NCI-H1048 (cell line): ENCODE results near the gene DICER1.

Experiments
- DNase-seq: peaks from one replicate; lab custom pipeline; 2025; lab: John Stamatoyannopoulos, UW

DICER1 gene

DNA sequence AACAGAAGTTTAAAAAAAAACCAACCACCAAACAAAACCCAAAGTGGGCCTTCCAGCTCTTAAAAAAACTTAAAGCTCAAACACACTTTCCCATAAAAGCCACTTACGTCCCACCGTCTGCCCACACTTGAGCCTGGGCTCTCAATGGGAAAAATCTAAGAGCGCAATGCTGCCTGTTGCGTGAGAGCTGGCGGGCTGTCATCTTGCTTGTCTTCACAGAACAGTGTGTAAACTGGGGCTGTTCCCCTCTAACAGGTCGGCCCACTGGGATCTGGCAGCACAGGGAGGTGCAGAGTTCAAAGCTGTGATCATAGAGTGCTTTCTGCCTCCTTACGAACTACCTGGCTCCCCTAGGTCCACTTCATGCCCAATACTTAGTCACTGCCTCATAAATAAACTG is 80.0 kb downstream of the DICER1 start:
- no peak for DNase-seq

DNA sequence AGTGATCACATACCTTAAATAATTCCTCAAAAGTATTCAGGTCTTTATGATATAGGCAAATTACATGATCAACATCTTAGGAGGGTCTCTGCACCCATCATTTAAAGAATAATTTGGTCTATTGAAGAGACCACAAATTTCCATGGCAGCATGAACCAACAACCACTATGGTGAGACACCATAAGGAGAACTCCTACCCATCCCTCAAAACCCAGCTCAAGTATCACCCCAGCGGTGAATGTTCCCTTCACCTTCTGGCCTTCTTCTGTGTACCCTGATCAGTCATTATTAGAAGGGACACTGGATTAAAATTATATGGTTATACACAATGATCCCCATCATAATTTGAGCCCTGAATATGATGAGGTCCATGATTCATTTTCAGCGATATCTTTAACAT is 81.5 kb downstream of the DICER1 start:
- DNase-seq, result no peak

DNA sequence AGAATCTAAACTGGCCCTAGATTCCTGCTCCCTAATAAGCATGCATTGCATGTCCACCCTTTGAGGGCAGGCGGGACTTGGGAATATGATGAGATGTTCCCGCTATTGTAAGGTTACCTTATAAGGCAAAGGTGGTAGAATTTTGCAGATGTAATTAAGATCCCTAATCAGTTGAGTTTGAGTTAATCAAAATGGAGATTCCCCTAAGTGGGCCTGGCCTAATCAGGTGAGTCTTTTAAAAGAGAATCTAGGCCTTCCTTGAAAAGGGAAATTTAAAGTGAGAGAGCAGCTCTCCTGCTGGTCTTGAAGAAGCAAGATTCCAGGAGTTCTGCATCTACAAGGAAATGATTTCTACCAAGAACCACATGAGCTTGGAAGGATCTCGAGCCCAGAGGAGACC is 83.4 kb downstream of the DICER1 start:
- DNase-seq, result no peak

DNA sequence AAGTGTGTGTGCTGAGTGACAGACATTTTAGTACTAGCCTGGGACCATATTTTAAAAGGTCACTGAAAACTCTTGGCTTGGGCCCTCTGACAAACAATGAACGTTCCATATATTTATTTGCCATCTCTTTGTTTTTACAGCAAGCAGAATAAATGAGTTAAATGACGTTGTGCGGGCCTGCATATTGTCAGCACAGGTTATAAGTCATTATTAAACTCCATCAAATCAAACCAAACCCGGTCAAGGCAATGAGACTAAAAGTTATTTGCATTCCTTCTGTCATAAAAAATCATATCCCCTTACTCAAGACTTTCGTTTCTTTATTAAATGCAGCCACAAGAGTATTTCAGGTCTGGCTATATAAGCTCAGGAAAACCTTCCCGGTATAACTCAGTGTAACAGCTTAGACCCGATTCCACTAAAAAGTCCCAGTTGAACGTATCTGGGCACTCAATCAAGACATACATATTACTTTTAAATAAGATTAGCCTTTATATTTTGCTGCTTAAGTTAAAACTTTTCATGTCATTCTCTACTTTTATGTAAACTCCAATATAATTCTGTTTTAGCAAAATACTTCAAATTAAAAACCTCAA is 84.9 kb downstream of the DICER1 start:
- no peak for DNase-seq

DNA sequence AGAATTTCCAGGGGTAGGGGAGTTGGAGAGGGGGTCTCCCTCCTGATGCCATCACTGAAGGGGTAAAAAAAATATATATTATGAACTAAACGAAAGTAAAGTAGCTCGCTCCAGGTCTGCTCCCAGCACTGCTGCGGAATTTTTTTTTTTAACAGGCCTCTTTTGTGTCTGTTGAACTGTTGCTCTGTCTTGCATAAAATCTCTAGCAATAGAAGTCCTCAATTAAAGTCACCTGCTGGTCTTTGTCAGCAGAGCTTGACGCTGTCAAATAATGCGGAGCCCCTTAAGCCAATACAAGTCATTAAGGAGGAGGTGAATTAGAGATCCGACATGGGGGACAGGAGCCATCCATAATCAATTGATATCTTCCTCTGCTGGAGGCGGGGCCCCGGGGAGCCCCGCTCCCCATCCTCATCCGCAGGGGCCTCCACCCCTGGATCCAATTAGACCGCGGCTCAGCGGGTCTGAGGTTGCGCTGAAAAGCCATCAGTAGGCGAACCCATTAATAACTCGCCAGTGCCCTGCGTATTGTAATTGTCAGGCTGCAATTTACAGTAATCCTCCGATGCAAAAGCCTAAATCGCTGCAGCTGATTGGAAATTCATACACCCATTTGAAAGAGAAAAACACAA is 85.6 kb downstream of the DICER1 start:
- no peak for DNase-seq

DNA sequence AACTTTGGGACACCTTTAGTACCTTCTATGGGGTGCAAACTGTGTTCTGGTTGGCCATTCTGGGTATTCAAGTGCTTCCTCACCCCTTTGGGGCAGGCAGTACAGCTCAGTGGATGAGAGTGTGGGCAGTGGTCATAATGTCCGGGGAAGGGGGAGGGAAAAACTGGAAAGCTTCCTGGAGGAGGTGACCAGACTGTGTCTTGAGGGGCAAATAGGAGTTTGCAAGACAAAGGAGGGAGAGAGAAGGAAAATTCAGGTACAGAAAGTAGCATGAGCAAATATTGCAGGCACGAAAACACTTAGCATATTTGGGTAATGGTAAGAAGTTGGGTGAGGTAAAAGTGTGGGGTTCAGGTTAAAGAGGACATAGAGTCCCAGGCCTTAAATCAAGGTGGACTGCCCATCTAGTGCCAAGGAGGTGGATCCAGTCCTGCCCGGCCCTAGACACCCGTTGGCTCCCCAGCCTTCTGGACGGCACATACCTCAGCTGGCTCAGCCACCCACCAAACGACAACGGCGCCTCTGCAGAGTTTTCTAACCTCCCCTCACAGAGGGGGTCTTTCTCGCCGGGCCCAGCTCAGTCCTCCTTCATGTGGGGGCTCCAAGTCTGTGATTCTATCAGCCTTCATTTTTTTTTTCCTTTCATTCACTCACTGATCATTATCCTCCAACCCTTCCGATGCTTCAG is 86.4 kb downstream of the DICER1 start:
- DNase-seq, result no peak

DNA sequence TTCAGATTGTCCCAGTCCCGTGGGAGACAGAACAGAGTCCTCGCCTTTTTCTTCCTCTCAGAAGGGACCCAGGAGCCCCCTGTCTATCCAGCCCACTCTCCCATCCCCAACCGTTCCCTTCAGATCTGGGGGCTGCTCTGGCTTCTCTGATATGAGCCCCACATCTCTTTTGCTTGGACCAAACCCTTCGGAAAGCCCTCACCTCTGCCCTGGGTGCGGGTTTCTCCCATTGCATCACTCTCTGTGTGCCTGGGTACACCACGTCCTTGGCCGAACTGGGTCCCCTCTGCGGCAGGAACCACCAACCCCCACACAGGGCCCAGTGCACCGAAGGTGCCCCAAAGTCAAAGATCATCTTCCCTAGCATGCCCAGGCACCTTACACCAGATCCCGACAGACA is 87.8 kb downstream of the DICER1 start:
- no peak for DNase-seq

DNA sequence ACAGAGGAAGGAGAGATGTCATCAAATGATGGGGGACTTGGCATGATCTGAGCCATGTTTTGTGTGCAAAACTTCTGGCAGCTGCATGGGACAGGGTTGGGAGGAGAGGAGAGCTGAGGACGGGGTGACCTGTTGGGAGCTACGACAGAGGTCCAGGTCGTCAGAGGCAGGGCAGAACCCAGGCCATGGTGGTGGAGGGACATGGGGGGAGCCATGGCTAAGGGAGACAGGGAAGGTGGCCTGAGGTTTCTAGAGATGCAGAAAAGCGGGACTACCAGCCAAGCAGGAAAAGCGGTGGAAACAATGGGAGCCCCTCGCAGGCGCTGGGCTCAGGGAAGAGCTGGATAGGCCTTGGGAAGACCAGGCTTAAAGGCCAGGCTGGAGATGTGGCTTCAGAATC is 88.3 kb downstream of the DICER1 start:
- DNase-seq, result no peak

DNA sequence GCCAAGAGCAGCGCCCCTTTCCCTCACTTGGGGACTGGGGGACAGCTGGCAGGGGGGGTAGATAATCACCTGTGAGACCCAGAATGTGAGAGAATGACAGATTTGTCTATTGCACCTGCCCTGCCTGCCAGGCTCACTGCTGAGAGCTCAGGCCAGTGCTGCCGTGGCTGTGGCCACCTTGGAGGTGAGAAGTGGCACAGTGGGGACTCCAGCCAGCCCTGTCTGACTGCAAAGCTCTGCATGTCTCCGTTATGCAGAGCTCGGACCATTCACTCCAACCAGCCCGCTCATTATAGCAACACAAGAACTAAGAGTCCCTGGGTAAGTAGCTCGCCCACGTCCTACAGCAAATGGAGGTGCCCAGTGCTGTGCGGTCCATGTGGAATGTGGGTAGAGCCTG is 88.8 kb downstream of the DICER1 start:
- no peak for DNase-seq

DNA sequence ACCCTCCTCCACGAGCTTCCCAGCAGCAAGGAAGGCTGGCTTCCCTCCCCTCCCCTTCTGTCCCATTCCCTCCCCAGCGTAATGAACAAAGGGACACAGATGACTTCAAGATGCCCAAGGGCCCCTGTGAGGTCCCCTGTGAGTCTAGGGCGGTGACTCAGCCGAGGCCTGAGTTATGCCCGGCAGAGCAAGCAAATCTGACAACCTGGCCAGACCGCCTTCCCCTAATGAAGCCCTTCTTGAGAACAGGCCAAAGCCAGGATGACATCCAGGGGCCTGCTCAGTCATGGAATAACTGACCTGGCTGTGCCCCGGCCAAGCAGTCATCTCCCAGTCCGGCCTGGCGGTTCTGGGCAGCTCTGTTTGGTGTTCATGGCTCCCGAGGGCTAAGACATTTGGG is 89.2 kb downstream of the DICER1 start:
- DNase-seq, result no peak

DNA sequence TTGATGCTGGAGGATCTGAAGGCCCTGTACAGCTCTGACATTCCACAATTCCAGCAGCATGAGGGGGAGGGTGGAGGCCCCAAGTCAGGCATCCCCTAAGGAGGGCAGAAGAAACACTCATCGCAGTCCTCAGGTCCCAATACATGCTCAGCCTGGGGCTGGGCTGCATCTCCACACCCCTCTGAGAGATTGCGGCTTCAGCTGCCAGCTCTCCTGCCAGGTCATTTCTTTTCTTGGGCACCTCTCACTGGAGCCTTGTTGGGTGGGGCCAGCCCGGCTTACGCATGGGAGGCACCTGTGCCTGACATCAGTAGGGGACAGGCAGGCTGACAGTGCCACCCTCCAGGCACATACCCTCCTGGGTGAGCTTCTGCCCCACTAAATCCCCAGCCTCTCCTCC is 89.8 kb downstream of the DICER1 start:
- no peak for DNase-seq

DNA sequence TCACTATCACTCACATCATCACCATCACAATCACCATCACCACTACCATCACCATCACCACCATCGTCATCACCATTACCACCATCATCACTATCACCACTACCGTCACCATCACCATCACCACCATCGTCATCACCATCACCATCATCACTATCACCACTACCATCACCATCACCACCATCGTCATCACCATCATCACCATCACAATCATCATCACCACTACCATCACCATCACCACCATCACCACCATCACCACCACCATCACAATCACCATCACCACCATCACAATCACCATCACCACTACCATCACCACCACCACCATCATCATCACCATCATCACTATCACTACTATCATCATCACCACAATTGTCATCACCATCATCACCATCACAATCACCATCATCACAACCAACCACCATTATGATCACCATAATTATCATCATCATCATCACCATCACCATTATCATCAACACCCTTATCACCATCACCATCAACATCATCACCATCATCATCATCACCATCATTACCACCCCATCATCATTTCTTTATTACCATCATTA is 90.8 kb downstream of the DICER1 start:
- no peak for DNase-seq

DNA sequence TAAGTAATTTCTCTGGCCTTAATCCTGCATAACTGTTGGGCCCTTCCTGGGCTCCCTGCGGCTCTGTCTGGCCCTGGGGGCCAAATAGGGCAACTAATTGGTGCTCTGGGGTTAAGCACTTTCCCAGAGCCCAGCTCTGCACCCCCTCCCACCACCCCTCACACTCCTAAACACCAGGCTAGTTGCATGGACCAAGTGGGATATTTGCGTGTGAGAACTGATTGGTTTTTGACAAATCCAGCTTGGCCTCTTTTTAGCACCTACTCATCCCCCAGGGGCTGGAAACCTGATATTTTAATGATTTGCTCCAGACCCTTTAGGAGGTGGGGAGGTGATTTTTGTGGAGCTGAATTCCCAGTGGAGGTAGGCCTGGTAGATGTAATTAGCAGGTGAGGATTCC is 91.9 kb downstream of the DICER1 start:
- no peak for DNase-seq

DNA sequence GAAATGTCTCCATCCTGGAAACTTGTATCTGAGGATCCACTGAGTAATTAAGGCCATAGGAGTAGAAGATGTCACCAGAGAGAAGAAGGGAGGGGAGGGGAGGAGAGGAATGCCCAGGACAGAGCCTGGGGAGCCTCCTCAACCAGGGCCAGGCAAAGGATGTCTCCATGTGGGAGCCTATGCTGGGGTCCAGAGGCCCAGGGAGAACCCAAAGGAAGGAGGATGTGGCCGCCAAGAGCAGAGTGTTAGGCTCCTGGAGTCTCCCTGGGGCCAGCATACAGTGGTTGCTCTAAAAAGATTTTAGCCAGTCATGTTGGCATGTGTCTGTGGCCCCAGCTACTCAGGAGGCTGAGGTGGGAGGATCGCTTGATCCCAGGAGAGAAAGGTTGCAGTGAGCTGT is 92.6 kb downstream of the DICER1 start:
- DNase-seq, result no peak

DNA sequence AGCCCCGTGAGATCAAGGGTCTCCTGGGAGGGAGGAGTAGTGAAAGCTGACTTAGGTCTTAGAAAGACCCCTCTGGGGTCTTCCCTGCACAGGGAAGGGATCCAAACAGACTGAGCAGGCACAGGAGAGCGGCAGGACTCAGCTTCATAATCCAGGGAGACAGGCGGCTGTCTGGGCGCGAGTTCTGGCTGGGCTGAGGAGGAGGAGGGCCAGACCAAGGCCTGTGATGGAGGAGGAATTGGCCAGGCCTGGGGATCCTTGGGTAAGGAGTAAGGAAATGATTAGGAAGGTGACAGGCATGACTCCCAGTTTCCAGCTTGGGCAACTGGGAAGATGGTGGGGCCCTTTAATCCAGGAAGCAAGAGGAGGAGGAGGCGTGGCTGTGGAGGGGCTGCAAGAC is 93.1 kb downstream of the DICER1 start:
- no peak for DNase-seq

DNA sequence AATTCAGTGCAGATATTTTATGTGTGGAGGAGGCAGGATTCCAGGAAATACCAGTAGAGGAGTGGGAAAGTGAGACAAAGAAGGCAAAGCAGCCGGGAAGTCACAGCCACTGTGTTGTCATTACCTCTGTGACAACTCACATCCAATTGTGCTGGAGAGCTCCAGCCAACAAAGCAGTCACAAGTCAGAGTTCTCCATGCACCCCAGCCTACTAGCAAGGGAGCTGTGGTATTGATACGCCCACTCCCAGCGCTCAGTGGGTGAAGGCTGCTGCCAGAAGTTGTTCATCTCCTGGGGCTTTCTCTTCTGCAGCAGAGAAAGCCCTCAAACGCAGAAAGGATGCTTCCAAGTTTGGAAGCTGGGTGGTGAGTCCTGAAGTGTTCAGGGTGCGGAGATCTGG is 93.9 kb downstream of the DICER1 start:
- DNase-seq, result no peak

DNA sequence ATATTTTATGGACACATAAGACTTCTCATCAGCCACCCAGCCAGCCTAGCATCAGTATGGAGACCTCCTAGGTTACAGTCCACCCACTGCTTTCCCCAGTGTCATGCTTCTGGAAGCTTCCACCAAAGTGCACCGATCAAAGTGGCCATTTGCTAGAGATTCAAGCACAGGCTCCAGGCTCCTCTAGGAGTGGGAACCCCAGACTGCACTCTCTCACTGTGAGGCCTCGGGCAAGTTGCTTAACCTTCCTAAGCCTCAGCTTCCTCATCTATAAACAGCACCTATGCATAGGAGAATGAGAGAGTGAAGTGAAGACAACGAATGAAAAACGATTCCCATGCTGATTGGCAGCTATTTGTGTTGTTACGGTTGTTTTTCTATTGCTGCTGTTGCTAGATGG is 94.4 kb downstream of the DICER1 start:
- no peak for DNase-seq

DNA sequence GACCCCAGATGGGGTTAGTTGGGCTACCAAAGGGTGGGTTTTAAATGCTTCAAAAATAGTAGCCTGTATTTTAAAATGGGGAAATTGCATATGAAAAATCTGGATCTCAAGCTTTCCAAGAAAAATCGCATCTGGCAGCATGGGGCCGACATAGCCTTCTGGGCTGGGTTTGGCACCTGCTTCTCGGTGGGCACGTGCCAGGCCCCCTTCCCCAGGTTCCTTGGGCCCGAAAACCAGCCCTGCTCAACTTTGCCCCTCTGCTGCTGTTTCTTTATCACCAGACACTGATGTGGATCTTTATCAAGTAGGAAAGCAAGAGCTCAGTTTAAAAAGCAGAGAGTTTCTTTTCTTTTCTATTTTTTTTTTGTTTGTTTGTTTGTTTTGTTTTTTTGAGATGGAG is 95.1 kb downstream of the DICER1 start:
- DNase-seq, result no peak

DNA sequence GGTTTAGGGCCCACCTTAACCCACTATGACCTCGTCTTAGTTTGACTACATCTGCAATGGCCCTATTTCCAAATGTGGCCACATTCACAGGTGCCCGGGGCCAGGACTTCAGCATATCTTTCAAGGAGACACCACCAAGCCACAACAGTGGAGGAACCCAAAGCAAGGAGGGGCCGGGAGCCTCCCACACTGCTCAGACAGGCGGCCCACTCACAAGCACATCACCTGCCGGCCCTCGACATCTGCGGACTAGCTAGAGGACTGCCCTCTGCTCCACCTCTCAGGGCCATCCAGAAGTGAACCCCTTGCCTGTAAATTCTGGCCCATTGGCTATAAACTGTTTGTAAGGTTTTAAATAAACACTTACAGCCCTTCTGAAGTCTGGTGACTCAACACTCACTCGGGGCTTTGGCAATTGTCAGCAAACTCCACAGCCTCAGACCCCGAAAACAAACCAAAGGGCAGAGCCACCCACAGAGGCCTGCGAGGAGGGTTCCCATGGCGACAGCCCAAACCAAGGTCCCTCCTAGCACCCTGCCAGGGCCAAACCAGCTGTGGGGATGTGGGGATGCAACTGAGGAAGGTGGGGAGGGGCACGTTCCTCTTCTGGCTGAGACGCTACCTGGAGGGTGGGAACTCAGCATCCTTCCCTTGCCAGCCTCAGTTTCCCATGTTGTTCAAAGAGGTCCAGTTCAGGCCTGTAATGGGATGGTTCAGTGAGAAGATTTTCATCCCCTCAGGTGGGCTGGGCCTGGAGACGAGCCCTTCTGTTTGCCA is 95.8 kb downstream of the DICER1 start:
- DNase-seq, result no peak

DNA sequence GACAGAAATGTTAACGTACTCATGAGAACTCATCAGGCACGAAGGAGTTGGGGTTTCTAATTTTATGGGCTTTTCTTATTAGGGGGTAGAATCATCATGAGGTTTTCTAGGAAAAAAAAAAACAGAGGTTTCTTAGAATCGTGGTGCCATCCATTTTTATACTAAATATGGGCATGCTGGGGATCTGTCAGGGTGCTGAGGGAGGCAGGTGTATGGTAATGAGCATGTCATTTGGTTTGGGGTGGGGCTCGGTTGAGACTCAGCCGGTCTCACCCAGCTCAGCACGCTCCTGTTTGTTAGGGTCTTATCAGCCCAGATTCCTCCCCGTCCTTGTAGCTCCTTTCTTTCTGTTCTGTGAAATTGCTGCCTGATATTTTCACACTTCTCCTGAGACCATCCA is 98.2 kb downstream of the DICER1 start:
- DNase-seq, result no peak

DNA sequence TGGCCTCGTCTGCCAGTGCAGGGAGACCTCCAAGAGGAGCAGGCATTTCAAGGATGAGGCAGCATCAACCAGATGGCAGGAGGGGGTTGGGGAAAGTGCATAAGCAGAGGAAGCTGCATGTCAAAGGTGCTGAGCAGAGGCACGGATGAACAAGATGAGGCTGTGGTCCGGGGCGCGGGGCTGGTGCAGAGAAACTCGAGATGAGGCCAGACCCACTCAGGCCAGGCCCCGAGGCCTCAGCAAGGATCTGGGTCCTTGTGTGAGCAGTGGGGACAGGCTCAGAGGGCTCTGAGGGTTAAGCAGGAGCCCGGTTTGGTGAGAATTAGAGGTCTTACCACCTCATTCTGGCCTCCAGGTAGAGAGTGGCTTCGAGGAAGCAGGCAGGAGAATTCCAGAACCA is 98.8 kb downstream of the DICER1 start:
- no peak for DNase-seq

DNA sequence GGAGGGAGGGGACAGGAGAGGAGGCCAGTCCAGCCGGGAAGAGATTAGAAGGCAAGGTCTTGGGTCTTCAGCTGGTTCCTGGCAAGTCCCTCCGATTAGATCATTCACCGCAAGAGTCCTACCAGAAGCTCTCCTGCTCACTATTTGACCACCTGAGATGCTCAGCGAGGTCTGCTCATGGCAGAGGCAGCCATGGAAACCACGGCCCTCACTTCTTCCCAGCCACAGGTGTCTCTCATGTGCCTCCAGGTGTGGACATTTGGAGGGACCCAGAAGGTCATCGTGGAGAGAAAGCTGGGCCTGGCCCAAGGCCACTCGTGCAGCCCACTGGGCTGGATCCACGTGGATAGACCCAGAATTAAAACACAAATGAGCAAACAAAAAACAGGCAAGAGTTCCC is 99.5 kb downstream of the DICER1 start:
- no peak for DNase-seq

DNA sequence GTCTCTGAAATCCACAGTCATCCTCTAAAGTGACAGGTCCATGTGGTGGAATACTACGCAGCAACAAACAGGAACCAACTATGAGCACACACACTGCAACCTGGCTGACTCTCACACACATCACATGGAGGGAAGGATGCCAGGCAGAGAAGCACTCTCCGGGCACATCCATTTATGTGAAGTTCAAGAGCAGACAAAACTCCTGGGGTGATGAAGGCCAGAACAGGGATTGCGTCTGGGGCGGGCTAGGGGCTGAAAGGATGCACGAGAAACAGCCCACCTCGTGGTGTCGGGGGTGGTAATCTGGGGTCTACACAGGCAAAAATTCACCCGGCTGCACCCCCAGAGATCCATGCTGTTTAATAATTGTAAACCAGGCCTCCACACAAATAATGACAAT is 100.2 kb downstream of the DICER1 start:
- no peak for DNase-seq
